KMS-11 (cell line): Measurements from ENCODE around the gene RAB31.
"Not testable (repeated sequence)": the region's sequence is repeated elsewhere in the genome, so short reads cannot be mapped to it uniquely, and the experiment has no call there.

Experiments used
- H2AFZ ChIP-seq: fragments of 200-600 bp; sonication (generic); 2 replicates; pipeline ENCODE4 v1.6.1; 2016; ENCODE audit warnings: antibody characterized with exemption, mixed run types, low read depth
- H3K27ac ChIP-seq: fragments of 200-600 bp; sonication (generic); 2 replicates; pipeline ENCODE4 v1.6.1; 2016; ENCODE audit warnings: mild to moderate bottlenecking, mixed run types
- H3K27me3 ChIP-seq: fragments of 200-600 bp; sonication (generic); 2 replicates; pipeline ENCODE4 v1.6.1; 2017; ENCODE audit warnings: mild to moderate bottlenecking, low read depth, mixed run types, moderate library complexity; ENCODE audit not compliant: insufficient read depth
- H3K36me3 ChIP-seq: fragments of 200-600 bp; sonication (generic); 2 replicates; pipeline ENCODE4 v1.6.1; 2017; ENCODE audit warnings: mild to moderate bottlenecking, mixed run types; ENCODE audit not compliant: insufficient read depth
- H3K4me1 ChIP-seq: fragments of 200-600 bp; sonication (generic); 2 replicates; pipeline ENCODE4 v1.6.1; 2016; ENCODE audit warnings: mild to moderate bottlenecking, low read depth, mixed run types; ENCODE audit not compliant: poor library complexity, severe bottlenecking
- H3K4me2 ChIP-seq: fragments of 200-600 bp; sonication (generic); 2 replicates; pipeline ENCODE4 v1.7.0; 2016; ENCODE audit warnings: mild to moderate bottlenecking, mixed run types
- H3K4me3 ChIP-seq: fragments of 200-600 bp; sonication (generic); IDR thresholded peaks from 2 replicates; pipeline ENCODE4 v1.6.1; 2017; ENCODE audit warnings: low read depth, low read length, mixed read lengths; ENCODE audit not compliant: insufficient read depth
- H3K79me2 ChIP-seq: fragments of 200-600 bp; sonication (generic); 2 replicates; pipeline ENCODE4 v1.6.1; 2016; ENCODE audit warnings: low read depth, mixed run types; ENCODE audit not compliant: insufficient read depth
- H3K9ac ChIP-seq: fragments of 200-600 bp; sonication (generic); 2 replicates; pipeline ENCODE4 v1.6.1; 2016; ENCODE audit warnings: mild to moderate bottlenecking, mixed run types
- H4K20me1 ChIP-seq: fragments of 200-600 bp; sonication (generic); 2 replicates; pipeline ENCODE4 v1.6.1; 2016; ENCODE audit warnings: mild to moderate bottlenecking, mixed run types; ENCODE audit not compliant: insufficient read depth
- CTCF ChIP-seq: fragments of 200-600 bp; sonication (generic); conservative IDR thresholded peaks from 2 replicates; pipeline ENCODE4 v1.6.1; 2017; ENCODE audit warnings: low read depth, mild to moderate bottlenecking, antibody characterized with exemption, low read length, moderate library complexity, mixed read lengths

Gene RAB31

GRCh38 chr18:9886005-9886348 lies 177.9 kb downstream of the RAB31 start:
- no peaks in the 10 kb centered on the region for H3K4me1 ChIP-seq
- H3K4me3 ChIP-seq, result no peak overlapping the region
- H3K27me3 ChIP-seq, result no peaks in the 10 kb centered on the region
- H3K36me3 ChIP-seq, result no peaks in the 10 kb centered on the region
- TF ChIP-seq CTCF, result no peak
- no peak overlapping the region for H3K4me2 ChIP-seq
- no peaks in the 10 kb centered on the region for H3K79me2 ChIP-seq
- no peak overlapping the region for H3K9ac ChIP-seq
- H2AFZ ChIP-seq, result no peak overlapping the region
- H4K20me1 ChIP-seq, result no peaks in the 10 kb centered on the region
- no peak overlapping the region for H3K27ac ChIP-seq

GRCh38 chr18:9887992-9888391 lies 179.9 kb downstream of the RAB31 start:
- TF ChIP-seq CTCF, result no peak
- Histone ChIP-seq H3K4me2 (no peak overlapping the region), H2AFZ (no peak overlapping the region)

GRCh38 chr18:9890196-9890595 lies 182.1 kb downstream of the RAB31 start:
- no peak overlapping the region for H3K4me3 ChIP-seq
- H3K79me2 ChIP-seq, result no peaks in the 10 kb centered on the region
- no peaks in the 10 kb centered on the region for H3K36me3 ChIP-seq
- H3K4me2 ChIP-seq, result no peak overlapping the region
- H3K27ac ChIP-seq, result no peak overlapping the region
- no peaks in the 10 kb centered on the region for H4K20me1 ChIP-seq
- H2AFZ ChIP-seq, result no peak overlapping the region
- no peak for TF ChIP-seq CTCF
- H3K9ac ChIP-seq, result no peak overlapping the region
- no peaks in the 10 kb centered on the region for H3K4me1 ChIP-seq
- H3K27me3 ChIP-seq, result no peaks in the 10 kb centered on the region

More at GRCh38 chr18:9887992-9888391, 179.9 kb downstream of the RAB31 start:
- H3K36me3 ChIP-seq, result no peaks in the 10 kb centered on the region
- no peaks in the 10 kb centered on the region for H3K27me3 ChIP-seq
- H3K4me3 ChIP-seq, result no peak overlapping the region
- no peaks in the 10 kb centered on the region for H3K79me2 ChIP-seq
- H4K20me1 ChIP-seq, result no peaks in the 10 kb centered on the region
- no peak overlapping the region for H3K9ac ChIP-seq
- no peak overlapping the region for H3K27ac ChIP-seq
- H3K4me1 ChIP-seq, result no peaks in the 10 kb centered on the region

GRCh38 chr18:9890957-9891356 lies 182.9 kb downstream of the RAB31 start:
- Histone ChIP-seq H3K79me2 (no peaks in the 10 kb centered on the region), H3K4me1 (no peaks in the 10 kb centered on the region), H4K20me1 (no peaks in the 10 kb centered on the region), H3K36me3 (no peaks in the 10 kb centered on the region), H3K27me3 (no peaks in the 10 kb centered on the region), H3K27ac (no peak overlapping the region), H3K4me3 (no peak overlapping the region), H3K4me2 (no peak overlapping the region), H3K9ac (no peak overlapping the region), H2AFZ (no peak overlapping the region)
- no peak for TF ChIP-seq CTCF

GRCh38 chr18:9891515-9891914 lies 183.4 kb downstream of the RAB31 start:
- not testable (repeated sequence) for H4K20me1 ChIP-seq, H3K27me3 ChIP-seq, H3K4me2 ChIP-seq, H3K27ac ChIP-seq, H3K4me3 ChIP-seq, H2AFZ ChIP-seq, H3K9ac ChIP-seq, H3K4me1 ChIP-seq, H3K79me2 ChIP-seq, H3K36me3 ChIP-seq
